Activated CD4-positive, alpha-beta T cell treated with anti-CD3 and anti-CD28 coated beads, Interleukin-10, Interleukin-2, amounts not matched to agents 100 ng/mL and 50 ng/mL, durations not matched to agents 16 hours and 8 hours (primary cell): Measurements from ENCODE around the gene CFAP52.
"Not testable (repeated sequence)": the region's sequence is repeated elsewhere in the genome, so short reads cannot be mapped to it uniquely, and the experiment has no call there.

ENCODE experiments used
- DNase-seq: peaks from one replicate; pipeline ENCODE4 v3.0.0-alpha.2; 2020

Gene CFAP52, protein sequence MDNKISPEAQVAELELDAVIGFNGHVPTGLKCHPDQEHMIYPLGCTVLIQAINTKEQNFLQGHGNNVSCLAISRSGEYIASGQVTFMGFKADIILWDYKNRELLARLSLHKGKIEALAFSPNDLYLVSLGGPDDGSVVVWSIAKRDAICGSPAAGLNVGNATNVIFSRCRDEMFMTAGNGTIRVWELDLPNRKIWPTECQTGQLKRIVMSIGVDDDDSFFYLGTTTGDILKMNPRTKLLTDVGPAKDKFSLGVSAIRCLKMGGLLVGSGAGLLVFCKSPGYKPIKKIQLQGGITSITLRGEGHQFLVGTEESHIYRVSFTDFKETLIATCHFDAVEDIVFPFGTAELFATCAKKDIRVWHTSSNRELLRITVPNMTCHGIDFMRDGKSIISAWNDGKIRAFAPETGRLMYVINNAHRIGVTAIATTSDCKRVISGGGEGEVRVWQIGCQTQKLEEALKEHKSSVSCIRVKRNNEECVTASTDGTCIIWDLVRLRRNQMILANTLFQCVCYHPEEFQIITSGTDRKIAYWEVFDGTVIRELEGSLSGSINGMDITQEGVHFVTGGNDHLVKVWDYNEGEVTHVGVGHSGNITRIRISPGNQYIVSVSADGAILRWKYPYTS

GRCh38 chr17:9576521-9577372, at the start of gene CFAP52:
Gene CFAP52, plus strand, starts transcription at chr17:9576642. Its CDS starts 54 bp downstream, at chr17:9576696.
- DNase-seq = peak; percentile 83

DNA sequence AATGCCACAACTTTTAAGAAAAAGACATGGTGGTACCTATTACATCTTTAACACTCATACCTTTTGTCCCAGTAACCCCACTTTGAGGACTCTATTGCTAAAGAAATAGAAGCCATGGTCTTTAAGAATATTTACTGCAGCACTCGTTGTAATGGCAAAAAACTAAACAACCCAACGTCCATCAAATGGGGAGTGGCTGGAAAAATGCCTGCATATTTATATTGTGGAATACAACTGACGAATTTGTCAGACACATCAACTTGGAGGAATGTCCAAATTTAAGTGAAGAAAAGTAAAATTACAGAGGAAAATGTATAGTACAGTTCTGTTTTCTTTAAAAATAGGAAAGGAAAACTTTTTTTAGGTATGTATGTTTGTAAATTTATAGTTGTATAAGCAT, 48.7 kb upstream of the CFAP52 start:
- no peak for DNase-seq

DNA sequence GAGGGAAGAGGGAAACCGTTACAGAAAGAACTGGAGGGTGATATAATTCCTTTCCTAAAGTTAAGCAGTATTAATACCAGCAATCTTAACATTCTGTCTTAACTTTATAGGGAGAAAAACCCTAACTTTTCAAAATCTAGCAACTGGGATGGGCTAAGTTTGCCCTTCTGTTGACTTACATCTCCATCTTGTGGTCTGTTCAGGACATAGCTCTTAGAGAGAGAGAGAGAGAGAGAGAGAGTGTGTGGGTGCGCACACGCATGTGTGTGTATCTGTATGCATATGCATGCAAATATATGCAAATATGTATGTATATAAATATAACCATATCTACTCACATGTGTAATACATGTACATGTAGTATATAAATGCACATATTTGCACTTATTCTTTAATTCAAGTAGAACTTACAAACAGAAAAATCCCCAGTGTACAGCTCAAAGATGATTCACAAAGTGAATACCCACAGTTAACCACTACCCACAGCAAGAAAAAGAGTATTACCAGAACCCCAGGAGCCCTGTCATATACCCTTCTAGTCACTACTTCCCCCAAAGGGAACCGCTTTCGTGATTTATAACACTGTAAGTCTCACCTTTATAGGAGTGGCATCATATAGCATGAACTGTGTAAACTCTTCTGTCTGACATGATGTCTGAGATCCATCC, 47.3 kb upstream of the CFAP52 start:
- peak; percentile 18 for DNase-seq

DNA sequence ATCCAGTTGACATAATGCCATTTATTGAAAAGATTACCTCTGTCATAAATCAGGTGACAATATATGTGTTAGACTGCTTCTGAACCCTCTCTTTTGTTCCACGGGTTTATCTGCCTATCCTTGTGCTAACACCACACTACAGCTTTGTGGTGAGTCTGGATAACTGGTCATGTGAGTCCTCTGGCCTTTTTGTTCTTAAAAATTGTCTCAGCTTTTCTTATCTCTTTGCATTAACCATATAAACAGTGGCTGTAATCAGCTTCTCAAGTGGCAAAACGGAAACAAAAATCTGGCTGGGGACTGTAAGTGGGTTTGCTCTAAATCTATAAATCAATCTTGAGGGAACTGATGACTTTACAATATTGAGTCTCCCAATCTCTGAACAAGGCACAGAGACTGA, 45.4 kb upstream of the CFAP52 start:
- DNase-seq = no peak

- DNase-seq = no peak
These were observed 43.7 kb upstream of the CFAP52 start for GRCh38 chr17:9532715-9533114.

- DNase-seq = no peak
These were observed 43.0 kb upstream of the CFAP52 start for GRCh38 chr17:9533441-9533840.

DNA sequence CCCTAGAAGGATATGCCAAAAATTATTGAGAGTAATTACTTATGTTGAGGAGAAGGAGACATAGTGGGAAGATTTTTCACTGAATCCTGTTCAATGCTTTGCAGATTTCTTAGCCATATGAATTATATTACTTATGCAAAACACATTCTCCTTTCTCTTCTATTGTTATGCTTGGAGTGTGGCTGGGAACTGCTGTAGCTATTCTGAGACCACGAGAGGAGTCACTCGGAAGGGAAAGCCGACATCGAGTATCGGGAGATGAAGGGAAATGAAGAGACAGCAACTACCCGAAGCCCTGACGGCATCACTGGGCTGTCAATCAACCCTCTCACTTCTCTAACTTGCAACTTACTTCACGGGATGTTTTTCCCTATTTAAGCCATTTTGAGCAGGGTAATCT, 40.4 kb upstream of the CFAP52 start:
- no peak for DNase-seq

- no peak for DNase-seq
These were observed 39.2 kb upstream of the CFAP52 start for GRCh38 chr17:9537177-9537776.

DNA sequence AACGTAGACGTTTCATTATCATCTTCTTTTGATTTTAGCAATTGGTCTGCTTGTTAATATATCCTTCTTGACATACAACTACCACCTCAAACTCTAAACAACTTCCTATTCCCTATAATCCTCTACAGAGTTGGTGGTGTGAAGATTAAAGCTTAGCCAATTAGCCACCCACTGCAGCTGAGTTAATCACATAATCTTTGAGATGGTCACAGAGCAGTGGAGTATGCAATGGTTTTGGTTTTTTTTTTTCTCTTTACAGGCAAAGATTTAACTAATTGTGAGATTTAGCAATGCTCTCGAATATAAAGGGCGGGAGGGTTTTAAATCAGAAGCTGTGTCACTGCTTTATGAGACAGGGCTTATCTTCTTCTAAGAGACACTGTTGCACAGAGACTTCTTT, 37.8 kb upstream of the CFAP52 start:
- DNase-seq = no peak

- DNase-seq = no peak
These were observed 34.7 kb upstream of the CFAP52 start for GRCh38 chr17:9541718-9542117.

- no peak for DNase-seq
These were observed 32.2 kb upstream of the CFAP52 start for GRCh38 chr17:9544221-9544620.

- peak; percentile 37 for DNase-seq
These were observed 27.2 kb upstream of the CFAP52 start for GRCh38 chr17:9549215-9549614.

DNA sequence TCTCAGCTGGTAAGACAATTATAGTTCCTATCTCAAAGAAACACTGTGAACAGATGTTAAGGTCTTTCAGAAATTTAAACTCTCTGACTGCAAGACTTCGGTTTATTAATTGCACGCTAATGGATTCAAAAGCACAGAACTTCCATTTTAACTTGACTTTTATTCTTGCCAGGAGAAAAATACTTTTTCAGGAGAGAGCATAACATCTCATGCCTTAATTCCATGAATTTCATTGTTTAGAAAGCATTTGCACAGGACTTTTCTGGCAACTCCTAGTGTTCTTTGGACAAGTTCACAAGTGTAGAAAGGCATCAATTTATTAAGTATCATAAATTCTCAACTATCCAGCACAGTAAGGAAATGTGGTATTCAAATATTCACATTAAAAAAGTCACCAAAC, 23.3 kb upstream of the CFAP52 start:
- DNase-seq = no peak

- no peak for DNase-seq
These were observed 22.8 kb upstream of the CFAP52 start for GRCh38 chr17:9553596-9553995.

GRCh38 chr17:9554715-9555114, 21.7 kb upstream of the CFAP52 start:
- DNase-seq = peak; percentile 71

DNA sequence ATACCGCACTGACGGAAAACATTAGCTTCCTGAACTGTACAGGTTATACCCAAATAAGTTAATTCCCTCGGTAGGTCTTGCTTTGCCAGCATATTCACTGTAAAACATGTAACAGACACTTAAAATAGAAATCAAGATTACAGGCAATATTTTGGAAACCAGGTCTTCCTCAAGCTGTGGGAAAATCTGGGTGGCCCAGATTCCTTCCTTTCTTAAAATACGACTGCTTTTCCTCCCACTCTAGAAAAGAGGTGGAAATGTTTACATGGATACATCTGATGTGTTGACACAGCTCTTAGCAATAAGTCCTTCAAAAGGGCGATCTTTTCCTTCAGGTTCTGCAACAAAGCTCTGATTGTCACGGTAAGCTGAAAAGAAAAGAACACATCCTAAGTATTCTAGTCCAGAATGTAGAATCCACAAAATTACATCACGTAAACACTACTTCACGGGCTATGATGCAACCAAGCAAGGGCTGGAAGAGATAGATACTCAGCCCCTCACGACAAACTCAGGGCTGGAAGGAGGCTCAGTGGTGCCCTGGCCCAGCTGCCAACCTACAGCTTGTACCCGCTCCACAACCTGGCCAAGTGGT, 19.2 kb upstream of the CFAP52 start:
- DNase-seq = no peak

DNA sequence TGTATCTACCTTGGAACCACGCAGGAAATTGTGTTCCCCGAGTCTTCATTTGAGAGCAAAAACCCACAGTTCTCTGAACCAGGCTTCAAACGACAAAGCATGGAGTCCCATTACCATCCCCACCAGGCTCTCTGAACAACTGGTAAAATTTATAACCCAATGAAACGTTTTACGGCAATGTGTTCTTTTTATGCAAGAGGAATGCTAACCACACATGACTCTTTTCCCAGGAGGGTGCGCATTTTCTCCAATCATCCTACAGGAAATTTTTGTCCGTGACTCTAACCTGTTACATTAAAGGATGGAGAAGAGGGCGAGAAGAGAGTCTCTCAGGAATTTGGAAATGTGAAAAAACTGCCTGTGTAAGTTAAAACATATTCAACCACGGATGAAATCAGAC, 18.6 kb upstream of the CFAP52 start:
- DNase-seq = no peak

DNA sequence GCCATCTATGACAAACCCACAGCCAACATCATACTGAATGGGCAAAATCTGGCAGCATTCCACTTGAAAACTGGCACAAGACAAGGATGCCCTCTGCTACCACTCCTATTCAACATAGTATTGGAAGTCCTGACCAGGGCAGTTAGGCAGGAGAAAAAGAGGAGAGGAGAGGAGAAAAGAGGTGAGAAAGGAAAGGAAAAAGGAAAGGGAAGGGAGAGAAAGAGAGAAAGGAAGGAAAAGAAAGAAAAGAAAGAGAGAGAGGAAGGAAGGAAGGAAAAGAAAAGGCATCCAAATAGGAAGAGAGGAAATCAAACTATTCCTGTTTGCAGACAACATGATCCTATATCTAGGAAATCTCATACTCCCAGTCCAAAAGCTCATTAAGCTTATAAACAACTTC, 12.3 kb upstream of the CFAP52 start:
- DNase-seq = no peak

DNA sequence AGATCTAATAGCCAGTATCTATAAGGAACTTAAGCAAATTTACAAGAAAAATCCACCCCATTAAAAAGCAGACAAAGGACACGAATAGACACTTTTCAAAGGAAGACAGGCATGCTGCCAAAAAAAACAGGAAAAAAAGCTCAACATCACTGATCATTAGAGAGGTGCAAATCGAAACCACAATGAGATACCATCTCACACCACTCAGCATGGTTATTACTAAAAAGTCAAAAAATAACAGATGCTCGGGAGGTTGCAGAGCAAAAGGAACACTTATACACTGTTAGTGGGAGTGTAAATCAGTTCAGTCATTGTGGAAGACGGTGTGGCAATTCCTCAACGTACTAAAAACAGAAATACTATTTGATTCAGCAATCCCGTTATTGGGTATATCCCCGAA, 10.4 kb upstream of the CFAP52 start:
- DNase-seq = peak; percentile 31

DNA sequence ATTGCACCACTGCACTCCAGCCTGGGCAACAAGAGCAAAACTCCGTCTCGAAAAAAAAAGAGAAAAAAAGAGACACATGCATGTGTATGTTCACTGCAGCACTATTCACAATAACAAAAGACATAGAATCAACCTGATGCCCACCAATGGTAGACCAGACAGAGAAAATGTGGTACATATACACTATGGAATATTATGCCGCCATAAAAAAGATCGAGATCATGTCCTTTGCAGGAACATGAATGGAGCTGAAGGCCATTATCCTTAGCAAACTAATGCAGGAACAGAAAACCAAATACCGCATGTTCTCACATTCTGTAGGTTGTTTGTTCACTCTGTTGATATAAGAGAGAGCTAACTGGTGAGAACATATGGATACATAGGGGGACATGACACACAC, 9.7 kb upstream of the CFAP52 start:
- DNase-seq = not testable (repeated sequence)

GRCh38 chr17:9568004-9568403, 8.4 kb upstream of the CFAP52 start:
- DNase-seq = no peak

- DNase-seq = no peak
These were observed 7.4 kb upstream of the CFAP52 start for GRCh38 chr17:9568957-9569588.
